NB4 (cell line): ENCODE data around the gene RNF183.

Experiments used
- CTCF ChIP-seq: IDR thresholded peaks from one replicate; pipeline ENCODE4 v1.5.1; 2012; ENCODE audit warnings: low read depth, low read length
- MAX ChIP-seq: IDR thresholded peaks from 2 replicates; pipeline ENCODE4 v1.6.1; 2011; ENCODE audit warnings: low read depth, low read length
- MYC ChIP-seq: IDR thresholded peaks from 2 replicates; pipeline ENCODE4 v1.6.1; 2011; ENCODE audit warnings: low read depth, low read length
- POLR2A ChIP-seq: IDR thresholded peaks from 2 replicates; pipeline ENCODE4 v1.6.1; 2011; ENCODE audit warnings: mild to moderate bottlenecking; ENCODE audit not compliant: insufficient read length; ENCODE audit errors: extremely low read depth

- TF ChIP-seq POLR2A (no peak), CTCF (no peak), MAX (no peak), MYC (no peak)
These were observed 10.1 kb upstream of the RNF183 start for GRCh38 chr9:113313261-113313660.
